ENCODE data around the gene ANKS1B. TPM values are rescaled to one million over a fixed set of nuclear protein-coding genes. Genes with fewer than 3 reads are reported as not detected.

The ANKS1B gene
- total and polyA plus RNA-seq, 10 of the 15 experiments (the other 5 are each of a cell fraction or from before 2014, with no cell fraction given): 0.16 to 1.3 (median 0.82) TPM; not detected in 7

- in situ Hi-C loops (cut with MboI) (no loop called here), intact Hi-C loops (cut with micrococcal nuclease; ENCODE audit: unreplicated experiment) (no loop called here)
- H3K4me1 ChIP-seq (ENCODE audit: control insufficient read depth, insufficient read depth, low read length): no peaks in the 10 kb centered on the region
- no TSS peak for BruUV-seq (replicated peaks)
- no peaks in the 10 kb centered on the region for H3K27me3 ChIP-seq (replicated peaks in 1 of 2; ENCODE audit: control insufficient read depth in 2 of 2, insufficient read depth in 2 of 2, low read length in 1 of 2)
- H4K20me1 ChIP-seq (ENCODE audit: control insufficient read depth, insufficient read depth): no peaks in the 10 kb centered on the region
- 22% methylated on average over 2 of the region's 2 CpGs for WGBS (ENCODE audit: insufficient coverage, insufficient replicate concordance, low lambda C conversion rate, missing lambda C conversion rate)
- FAIRE-seq (no peak), DNase-seq (ENCODE audit: low read depth, low spot score) (no peak), ATAC-seq (no peak)
- no peaks in the 10 kb centered on the region for H3K9me3 ChIP-seq (replicated peaks; ENCODE audit: control insufficient read depth, insufficient read depth, low read length)
- ChIA-PET SMC1A (ENCODE audit: uncharacterized antibody, unreplicated experiment) (no interaction called here), RAD21 (ENCODE audit: unreplicated experiment) (no interaction called here), POLR2A (no interaction called here), CTCF (interaction anchor here (1.2 to 1.4 kb wide), 2 partner anchors 207 to 209 kb away, joined by 3 to 4 read pairs; no protein-coding TSS in a partner anchor)
- no peak for TF ChIP-seq RFX5 (IDR thresholded peaks at IDR 0.05; ENCODE audit: low read depth, low read length)
- TF ChIP-seq GABPA (IDR thresholded peaks at IDR 0.05; ENCODE audit: low read depth): no peak
- no peak for TF ChIP-seq HSF1 (IDR thresholded peaks at IDR 0.05; ENCODE audit: low read depth, low read length)
- TF ChIP-seq IKZF2 (IDR thresholded peaks at IDR 0.05): no peak
- no peak overlapping the region for H3K27ac ChIP-seq (ENCODE audit: control insufficient read depth, insufficient read depth)
- H2AFZ ChIP-seq (ENCODE audit: control insufficient read depth, low read depth, low read length): no peak overlapping the region
- no peak overlapping the region for H3K4me3 ChIP-seq
- no peaks in the 10 kb centered on the region for H3K79me2 ChIP-seq (ENCODE audit: control insufficient read depth, insufficient read depth, low read length)
- no peak overlapping the region for H3K4me2 ChIP-seq (ENCODE audit: control insufficient read depth, insufficient read depth)
- H3K36me3 ChIP-seq (ENCODE audit: control insufficient read depth in 2 of 2, insufficient read depth in 2 of 2, low read length in 1 of 2): no peaks in the 10 kb centered on the region
- H3K9ac ChIP-seq (ENCODE audit: control insufficient read depth, insufficient read depth, low read length): no peak overlapping the region
These were observed 386.0 kb downstream of the ANKS1B start for GRCh38 chr12:99598785-99599184.

- SMC1A ChIA-PET (ENCODE audit: uncharacterized antibody, unreplicated experiment): no interaction called here
- Histone ChIP-seq H3K4me1 (ENCODE audit: control insufficient read depth, insufficient read depth, low read length) (no peaks in the 10 kb centered on the region), H3K4me2 (ENCODE audit: control insufficient read depth, insufficient read depth) (no peak overlapping the region), H3K4me3 (no peak overlapping the region), H3K9me3 (replicated peaks; ENCODE audit: control insufficient read depth, insufficient read depth, low read length) (no peaks in the 10 kb centered on the region), H3K9ac (ENCODE audit: control insufficient read depth, insufficient read depth, low read length) (no peak overlapping the region), H3K27ac (ENCODE audit: control insufficient read depth, insufficient read depth) (no peak overlapping the region), H2AFZ (ENCODE audit: control insufficient read depth, low read depth, low read length) (no peak overlapping the region), H3K36me3 (ENCODE audit: control insufficient read depth in 2 of 2, insufficient read depth in 2 of 2, low read length in 1 of 2) (no peaks in the 10 kb centered on the region), H3K27me3 (replicated peaks in 1 of 2; ENCODE audit: control insufficient read depth in 2 of 2, insufficient read depth in 2 of 2, low read length in 1 of 2) (no peaks in the 10 kb centered on the region), H3K79me2 (ENCODE audit: control insufficient read depth, insufficient read depth, low read length) (no peaks in the 10 kb centered on the region), H4K20me1 (ENCODE audit: control insufficient read depth, insufficient read depth) (no peaks in the 10 kb centered on the region)
- in situ Hi-C loops (cut with MboI): no loop called here
- no peak for DNase-seq (ENCODE audit: low read depth, low spot score)
- BruUV-seq (replicated peaks): no TSS peak
- CTCF ChIA-PET: no interaction called here
- POLR2A ChIA-PET: no interaction called here
- WGBS (ENCODE audit: insufficient coverage, insufficient replicate concordance, low lambda C conversion rate, missing lambda C conversion rate): 0% methylated on average over 2 of the region's 2 CpGs
- no peak for FAIRE-seq
- RAD21 ChIA-PET (ENCODE audit: unreplicated experiment): no interaction called here
- ATAC-seq: no peak
- intact Hi-C loops (cut with micrococcal nuclease; ENCODE audit: unreplicated experiment): no loop called here
- no peak for TF ChIP-seq ZBTB40 (IDR thresholded peaks at IDR 0.05; ENCODE audit: borderline replicate concordance)
- no peak for TF ChIP-seq MTA3 (IDR thresholded peaks at IDR 0.05; ENCODE audit: borderline replicate concordance, low read length)
- TF ChIP-seq NKRF (conservative IDR thresholded peaks at IDR 0.05): no peak
- no peak for TF ChIP-seq RFX5 (IDR thresholded peaks at IDR 0.05; ENCODE audit: low read depth, low read length)
- TF ChIP-seq ELK1 (IDR thresholded peaks at IDR 0.05; ENCODE audit: low read depth, low read length): no peak
These were observed 388.0 kb downstream of the ANKS1B start for GRCh38 chr12:99596762-99597161.
